ENCODE results near the gene ANKH.
"Not testable (repeated sequence)": the region's sequence is repeated elsewhere in the genome, so short reads cannot be mapped to it uniquely, and the experiment has no call there.

ANKH gene

GRCh38 chr5:14871214-14872069 is at the start of gene ANKH:
TSS of gene ANKH (minus strand) at chr5:14871778. CDS start at chr5:14871447, 331 bp downstream.
- peak; percentile 80 for DNase-seq

- no peak for DNase-seq
Measured at GRCh38 chr5:14920121-14920520, 48.5 kb upstream of the ANKH start.

- DNase-seq = not testable (repeated sequence)
Measured at GRCh38 chr5:14919106-14919505, 47.5 kb upstream of the ANKH start.

- no peak for DNase-seq
Measured at GRCh38 chr5:14917719-14918118, 46.1 kb upstream of the ANKH start.

- no peak for DNase-seq
Measured at GRCh38 chr5:14915291-14915952, 43.8 kb upstream of the ANKH start.

- no peak for DNase-seq
Measured at GRCh38 chr5:14914623-14915260, 43.2 kb upstream of the ANKH start.

- DNase-seq = no peak
Measured at GRCh38 chr5:14914193-14914592, 42.6 kb upstream of the ANKH start.

- no peak for DNase-seq
Measured at GRCh38 chr5:14913096-14913495, 41.5 kb upstream of the ANKH start.

GRCh38 chr5:14912206-14912605 is 40.6 kb upstream of the ANKH start:
- DNase-seq = no peak

GRCh38 chr5:14909369-14909768 is 37.8 kb upstream of the ANKH start:
- no peak for DNase-seq

- DNase-seq = no peak
Measured at GRCh38 chr5:14908172-14908571, 36.6 kb upstream of the ANKH start.

GRCh38 chr5:14906628-14907027 is 35.0 kb upstream of the ANKH start:
- no peak for DNase-seq

- DNase-seq = no peak
Measured at GRCh38 chr5:14902826-14903560, 31.4 kb upstream of the ANKH start.

- DNase-seq = no peak
Measured at GRCh38 chr5:14901462-14902051, 30.0 kb upstream of the ANKH start.

GRCh38 chr5:14900693-14901461 is 29.3 kb upstream of the ANKH start:
- no peak for DNase-seq

GRCh38 chr5:14896131-14896530 is 24.6 kb upstream of the ANKH start:
- DNase-seq = no peak

GRCh38 chr5:14895301-14895700 is 23.7 kb upstream of the ANKH start:
- no peak for DNase-seq

- no peak for DNase-seq
Measured at GRCh38 chr5:14894748-14895147, 23.2 kb upstream of the ANKH start.

- DNase-seq = no peak
Measured at GRCh38 chr5:14893381-14893780, 21.8 kb upstream of the ANKH start.

- no peak for DNase-seq
Measured at GRCh38 chr5:14890846-14891245, 19.3 kb upstream of the ANKH start.

- no peak for DNase-seq
Measured at GRCh38 chr5:14884062-14884612, 12.6 kb upstream of the ANKH start.
